Sigmoid colon (tissue), 3 donors: ENCODE results near the gene TAF11.

Experiments used
- POLR2A ChIP-seq, 2 donors: fragments of 450-650 bp; IDR thresholded peaks; one replicate each; pipeline ENCODE4 v1.6.1; 2016; ENCODE audit warnings: antibody characterized with exemption in 2 of 2, mild to moderate bottlenecking in 2 of 2, moderate library complexity in 2 of 2
- TF ChIP-seq, protein P1 (sequence below), 4 experiments: fragments of 450-650 bp in 3 of 4; fragments of 200-600 bp in 1 of 4; IDR thresholded peaks; one replicate each; pipeline ENCODE4 v1.5.1; 2016 to 2019; ENCODE audit warnings: antibody characterized with exemption in 4 of 4, mild to moderate bottlenecking in 3 of 4, moderate library complexity in 2 of 4

DNA sequence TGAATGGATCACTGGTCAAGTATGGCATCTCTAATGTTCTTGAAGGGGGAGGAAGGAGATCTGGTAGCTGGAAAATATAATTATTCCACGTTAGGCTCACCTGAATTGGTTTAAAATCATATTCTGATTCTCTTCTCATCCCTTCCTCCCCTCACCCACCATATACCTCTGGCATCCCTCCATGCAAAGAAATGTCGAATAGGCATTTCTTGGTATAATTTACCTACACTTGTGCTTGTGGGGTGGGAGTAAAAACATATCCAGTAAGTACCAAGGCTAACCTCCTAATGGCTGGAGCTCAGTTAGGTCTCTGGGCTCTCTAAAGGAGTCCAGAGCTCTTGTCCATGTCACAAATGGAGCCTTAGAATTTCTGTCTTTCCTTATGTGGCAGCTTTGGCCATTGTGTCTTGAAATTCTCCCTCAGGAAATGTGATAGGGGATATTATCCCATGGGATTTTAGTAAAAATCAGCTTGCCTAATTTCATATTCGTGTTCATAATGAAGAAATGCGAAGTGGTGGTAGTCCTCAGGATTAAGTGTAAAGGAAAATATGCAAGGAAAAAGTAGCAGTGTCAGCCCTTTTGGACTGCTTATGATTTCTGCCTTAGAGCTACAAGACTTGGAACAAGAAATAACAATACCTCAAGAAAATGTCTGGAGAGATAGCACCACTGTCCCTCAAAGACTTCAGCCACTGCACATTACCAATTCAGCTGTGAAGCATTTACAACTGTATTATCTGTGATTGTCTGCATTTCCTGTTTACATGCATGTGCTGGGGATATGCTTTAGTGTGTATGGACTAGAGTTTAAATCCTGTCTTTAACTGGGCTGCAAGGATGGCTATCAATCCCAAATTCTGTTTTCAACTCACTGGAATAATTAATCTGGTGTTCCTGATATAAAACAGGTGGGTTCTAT, 12.3 kb downstream of the TAF11 start:
- TF ChIP-seq, protein P1, sequence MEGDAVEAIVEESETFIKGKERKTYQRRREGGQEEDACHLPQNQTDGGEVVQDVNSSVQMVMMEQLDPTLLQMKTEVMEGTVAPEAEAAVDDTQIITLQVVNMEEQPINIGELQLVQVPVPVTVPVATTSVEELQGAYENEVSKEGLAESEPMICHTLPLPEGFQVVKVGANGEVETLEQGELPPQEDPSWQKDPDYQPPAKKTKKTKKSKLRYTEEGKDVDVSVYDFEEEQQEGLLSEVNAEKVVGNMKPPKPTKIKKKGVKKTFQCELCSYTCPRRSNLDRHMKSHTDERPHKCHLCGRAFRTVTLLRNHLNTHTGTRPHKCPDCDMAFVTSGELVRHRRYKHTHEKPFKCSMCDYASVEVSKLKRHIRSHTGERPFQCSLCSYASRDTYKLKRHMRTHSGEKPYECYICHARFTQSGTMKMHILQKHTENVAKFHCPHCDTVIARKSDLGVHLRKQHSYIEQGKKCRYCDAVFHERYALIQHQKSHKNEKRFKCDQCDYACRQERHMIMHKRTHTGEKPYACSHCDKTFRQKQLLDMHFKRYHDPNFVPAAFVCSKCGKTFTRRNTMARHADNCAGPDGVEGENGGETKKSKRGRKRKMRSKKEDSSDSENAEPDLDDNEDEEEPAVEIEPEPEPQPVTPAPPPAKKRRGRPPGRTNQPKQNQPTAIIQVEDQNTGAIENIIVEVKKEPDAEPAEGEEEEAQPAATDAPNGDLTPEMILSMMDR (IDR thresholded peaks at IDR 0.05): no peak
- no peak for TF ChIP-seq POLR2A (IDR thresholded peaks at IDR 0.05)
